Pulmonary artery endothelial cell (primary cell): ENCODE data around the gene CENPV. TPM values are rescaled to one million over a fixed set of nuclear protein-coding genes. Genes with fewer than 3 reads are reported as not detected.
"Not testable (repeated sequence)": the region's sequence is repeated elsewhere in the genome, so short reads cannot be mapped to it uniquely, and the experiment has no call there.

Experiments used
- DNase-seq: peaks from one replicate; pipeline ENCODE4 v3.0.0-alpha.2; 2011; ENCODE audit warnings: low read depth, low spot score
- total RNA-seq: library from RNA; depleted of rRNA; stranded (reverse); fragments of >200 nt; gene quantifications from 2 replicates; pipeline ENCODE4 v1.2.3, GENCODE V29; 2014

The CENPV gene
- total RNA-seq: 14.8 and 51.0 TPM in 2 replicates

GRCh38 chr17:16353317-16354174, at the start of gene CENPV:
TSS of gene CENPV (minus strand) at chr17:16353469. CDS start at chr17:16353436, 33 bp downstream.
- no peak for DNase-seq

GRCh38 chr17:16398270-16399267, 45.3 kb upstream of the CENPV start:
- no peak for DNase-seq

GRCh38 chr17:16396693-16397092, 43.4 kb upstream of the CENPV start:
- DNase-seq: not testable (repeated sequence)

- not testable (repeated sequence) for DNase-seq
Measured at GRCh38 chr17:16395887-16396286, 42.6 kb upstream of the CENPV start.

- DNase-seq: not testable (repeated sequence)
Measured at GRCh38 chr17:16392491-16392890, 39.2 kb upstream of the CENPV start.

- no peak for DNase-seq
Measured at GRCh38 chr17:16391451-16391850, 38.2 kb upstream of the CENPV start.

- DNase-seq: not testable (repeated sequence)
Measured at GRCh38 chr17:16386126-16386507, 32.8 kb upstream of the CENPV start.

- DNase-seq: no peak
Measured at GRCh38 chr17:16384557-16384956, 31.3 kb upstream of the CENPV start.

- DNase-seq: no peak
Measured at GRCh38 chr17:16383772-16384287, 30.6 kb upstream of the CENPV start.

- DNase-seq: no peak
Measured at GRCh38 chr17:16383216-16383615, 29.9 kb upstream of the CENPV start.

- no peak for DNase-seq
Measured at GRCh38 chr17:16381496-16381820, 28.2 kb upstream of the CENPV start.

GRCh38 chr17:16380640-16381495, 27.6 kb upstream of the CENPV start, which contains the start of gene UBB:
TSS of gene UBB (plus strand) at chr17:16381091. CDS start at chr17:16381908, 817 bp downstream.
- peak; percentile 94 for DNase-seq

GRCh38 chr17:16379654-16380053, 26.4 kb upstream of the CENPV start:
- DNase-seq: no peak

GRCh38 chr17:16378636-16379282, 25.5 kb upstream of the CENPV start:
- DNase-seq: no peak

- no peak for DNase-seq
Measured at GRCh38 chr17:16377941-16378341, 24.7 kb upstream of the CENPV start.

- DNase-seq: no peak
Measured at GRCh38 chr17:16374146-16374938, 21.1 kb upstream of the CENPV start.

- DNase-seq: no peak
Measured at GRCh38 chr17:16371742-16372141, 18.5 kb upstream of the CENPV start.

GRCh38 chr17:16364625-16365024, 11.4 kb upstream of the CENPV start:
- no peak for DNase-seq

- DNase-seq: no peak
Measured at GRCh38 chr17:16363749-16364536, 10.7 kb upstream of the CENPV start.
